Stimulated activated CD4-positive, alpha-beta T cell treated with anti-CD3 and anti-CD28 coated beads, Interleukin-2, amount 100 ng/mL, for 4 hours (primary cell): ENCODE results near the gene SAT2.

Experiments used
- DNase-seq: peaks from one replicate; pipeline ENCODE4 v3.0.0-alpha.2; 2020; ENCODE audit warnings: low read depth

Gene SAT2

DNA sequence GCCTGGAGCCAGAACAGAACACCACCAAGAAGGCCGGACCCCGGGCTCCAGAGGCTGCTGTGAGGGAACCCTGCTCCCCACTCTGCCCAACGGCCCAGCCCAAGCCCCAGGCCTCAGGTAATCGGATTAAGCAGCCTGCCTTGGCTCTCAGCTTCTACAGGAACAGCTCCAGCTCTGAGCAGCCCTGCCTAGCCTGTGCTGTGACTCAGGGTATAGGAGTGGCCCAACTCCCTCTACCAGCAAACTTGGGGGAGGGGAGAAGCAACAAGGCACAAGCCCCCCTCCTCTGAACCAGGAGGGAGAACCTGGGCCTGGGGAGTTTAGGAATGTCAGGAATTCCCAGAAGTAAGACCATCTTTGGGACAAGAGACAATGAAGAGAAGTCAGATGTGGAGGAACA, 36.9 kb downstream of the SAT2 start:
- no peak for DNase-seq

DNA sequence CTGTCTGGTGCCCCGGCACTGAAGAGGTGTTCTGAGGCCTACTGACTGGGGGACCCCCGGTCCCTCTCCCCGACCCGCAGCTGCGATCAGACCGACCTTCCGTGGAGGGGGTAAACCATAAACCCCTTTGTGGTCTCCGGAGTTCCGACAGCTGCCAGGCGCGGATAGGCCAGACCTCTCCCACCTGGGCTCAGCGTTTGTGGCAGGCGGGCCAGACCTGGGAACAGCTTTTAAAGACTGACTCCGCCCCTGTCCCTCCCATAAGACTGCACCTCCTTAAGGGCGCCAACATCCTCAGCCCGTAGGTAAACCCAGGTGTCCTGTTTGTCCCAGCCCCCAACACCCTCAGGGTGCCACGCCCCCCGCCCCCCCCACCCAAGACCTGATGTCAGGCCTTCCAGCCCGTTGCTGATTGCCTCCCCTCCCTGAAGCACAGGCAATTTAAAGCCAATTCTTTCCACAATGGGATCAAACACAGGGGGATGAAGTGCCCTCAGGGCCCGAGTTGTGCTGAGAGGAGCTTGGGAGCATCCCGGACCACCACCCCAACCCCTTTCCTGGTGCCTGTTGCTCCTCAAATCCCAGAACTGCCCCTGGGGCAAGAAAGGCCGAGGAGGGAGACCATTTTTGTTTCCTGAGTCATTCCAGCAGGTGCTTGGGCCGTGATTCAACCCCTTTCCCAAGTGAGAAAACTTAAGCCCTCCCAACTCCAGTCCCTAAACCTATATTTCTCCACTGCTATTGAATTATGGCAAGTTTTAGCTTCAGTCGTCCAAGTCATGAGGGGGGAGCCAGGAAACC, 37.5 kb downstream of the SAT2 start, which contains the start of gene SOX15:
SOX15 (minus strand) TSS at position 204 of the 801 bp plus-strand sequence. CDS start 418 bp downstream, outside the sequence.
- no peak for DNase-seq

DNA sequence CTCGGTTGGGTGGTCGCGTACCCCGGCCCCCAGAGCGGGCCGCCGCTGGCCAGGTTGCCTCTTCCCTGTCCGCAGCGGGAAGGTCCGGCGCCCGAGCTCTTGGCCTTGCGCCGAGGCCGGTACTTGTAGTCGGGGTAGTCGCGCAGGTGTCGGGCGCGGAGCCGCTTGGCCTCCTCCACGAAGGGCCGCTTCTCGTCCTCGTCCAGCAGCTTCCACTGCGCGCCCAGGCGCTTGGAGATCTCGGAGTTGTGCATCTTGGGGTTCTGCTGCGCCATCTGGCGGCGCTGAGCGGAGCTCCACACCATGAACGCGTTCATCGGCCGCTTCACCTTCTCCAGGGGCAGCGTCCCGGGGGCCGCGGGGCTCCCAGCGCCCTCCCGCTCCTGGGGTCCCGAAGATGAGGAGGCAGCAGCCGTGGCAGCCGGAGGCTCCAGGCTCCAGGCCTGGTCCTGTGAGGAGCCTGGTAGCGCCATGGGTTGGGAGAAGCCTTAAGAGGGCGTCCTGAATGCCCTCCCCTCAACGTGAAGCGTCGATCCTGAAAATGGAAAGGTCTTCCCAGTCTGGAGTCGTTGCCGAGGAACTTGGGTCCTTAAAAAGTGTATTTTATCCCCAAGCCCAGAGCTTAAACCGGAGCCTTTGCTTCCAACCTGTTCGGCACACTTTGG, 38.3 kb downstream of the SAT2 start:
- peak; percentile 46 for DNase-seq

DNA sequence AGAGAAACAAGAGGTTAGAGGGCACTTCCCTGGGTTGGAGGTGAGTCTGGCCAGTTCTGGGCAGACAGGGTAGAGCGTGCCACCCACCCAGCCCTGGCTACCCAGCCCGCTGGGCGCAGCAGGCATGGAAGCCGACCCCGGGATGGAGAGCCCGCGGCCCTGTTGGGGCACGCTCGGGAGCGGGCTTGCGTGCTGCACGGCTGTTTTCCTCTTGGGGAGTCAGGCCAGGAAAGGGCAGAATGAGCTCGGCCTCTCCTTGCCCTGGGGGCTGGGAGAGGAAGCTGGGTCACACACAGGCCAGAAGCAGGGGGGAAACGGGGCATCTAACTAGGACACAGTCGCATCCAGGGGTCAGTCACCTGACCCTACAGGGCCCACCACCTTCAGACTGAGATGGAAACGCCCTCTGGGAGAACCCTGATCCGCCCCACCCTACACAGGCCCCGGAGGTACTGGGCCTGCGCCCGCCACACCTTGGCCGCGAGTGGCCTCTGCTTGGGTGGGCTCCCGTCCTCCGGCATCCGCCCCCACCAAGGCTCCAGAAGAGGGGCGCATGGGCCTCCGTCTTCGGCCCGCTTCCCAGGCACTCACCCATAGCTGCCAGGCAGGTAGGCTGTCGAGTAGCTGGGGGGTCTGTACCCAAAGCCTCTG, 38.9 kb downstream of the SAT2 start:
- no peak for DNase-seq

DNA sequence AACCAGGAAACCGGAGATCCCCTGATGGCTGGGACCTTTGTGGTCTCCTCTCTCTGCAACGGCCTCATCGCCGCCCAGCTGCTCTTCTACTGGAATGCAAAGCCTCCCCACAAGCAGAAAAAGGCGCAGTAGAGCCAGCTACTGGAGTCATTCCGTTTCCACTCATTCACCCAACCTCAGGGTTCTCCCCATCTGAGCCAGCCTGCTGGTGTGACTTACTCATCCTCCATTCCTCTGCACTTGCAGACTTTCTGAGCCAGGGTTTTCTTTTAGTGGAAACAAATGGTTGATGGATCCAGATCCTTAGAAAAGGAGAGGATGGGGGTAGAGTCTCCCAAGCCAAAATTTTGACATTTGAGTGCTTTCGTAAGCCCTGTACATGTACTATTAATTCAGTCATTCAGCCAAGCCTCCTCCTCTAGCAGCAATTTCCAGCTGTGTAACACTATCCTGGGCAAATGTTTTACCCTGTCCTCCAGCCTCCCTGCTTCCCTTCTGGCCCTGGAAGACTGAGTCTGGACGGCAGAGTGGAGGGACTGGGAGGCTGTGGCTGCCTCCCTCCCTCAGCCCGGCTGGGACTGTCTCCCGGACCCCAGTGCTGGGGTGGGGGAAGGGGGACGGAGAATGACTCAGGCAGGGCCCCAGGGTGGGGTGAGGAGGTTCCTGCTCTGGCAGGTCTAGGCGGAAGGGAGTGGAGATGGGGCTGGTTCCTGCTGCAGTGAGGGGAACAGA, 40.0 kb downstream of the SAT2 start:
- no peak for DNase-seq

DNA sequence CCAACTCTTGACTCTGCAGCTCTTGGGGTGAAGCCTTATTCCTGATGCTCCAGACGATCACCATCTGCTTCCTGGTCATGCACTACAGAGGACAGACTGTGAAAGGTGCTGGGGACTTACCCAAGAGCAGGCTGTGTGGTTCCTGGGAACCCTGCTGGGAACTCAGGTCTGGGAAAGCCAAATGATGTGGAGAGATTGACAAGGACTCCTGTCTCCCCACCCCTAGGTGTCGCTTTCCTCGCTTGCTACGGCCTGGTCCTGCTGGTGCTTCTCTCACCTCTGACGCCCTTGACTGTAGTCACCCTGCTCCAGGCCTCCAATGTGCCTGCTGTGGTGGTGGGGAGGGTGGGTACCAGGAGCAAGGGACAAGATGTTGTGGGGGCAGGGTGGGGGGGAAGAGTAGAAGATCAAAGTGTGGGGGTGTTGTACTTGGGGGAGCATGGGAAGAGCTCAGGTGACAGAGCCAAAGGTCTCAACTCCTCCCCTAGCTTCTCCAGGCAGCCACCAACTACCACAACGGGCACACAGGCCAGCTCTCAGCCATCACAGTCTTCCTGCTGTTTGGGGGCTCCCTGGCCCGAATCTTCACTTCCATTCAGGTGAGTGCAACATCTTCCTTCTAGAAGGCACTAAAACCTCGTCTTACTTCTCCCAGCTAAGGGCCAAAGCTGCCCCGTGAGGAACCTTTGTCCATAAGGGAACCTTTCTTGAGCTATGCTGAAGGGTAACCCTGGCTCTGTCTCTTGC, 40.8 kb downstream of the SAT2 start:
- DNase-seq = no peak

DNA sequence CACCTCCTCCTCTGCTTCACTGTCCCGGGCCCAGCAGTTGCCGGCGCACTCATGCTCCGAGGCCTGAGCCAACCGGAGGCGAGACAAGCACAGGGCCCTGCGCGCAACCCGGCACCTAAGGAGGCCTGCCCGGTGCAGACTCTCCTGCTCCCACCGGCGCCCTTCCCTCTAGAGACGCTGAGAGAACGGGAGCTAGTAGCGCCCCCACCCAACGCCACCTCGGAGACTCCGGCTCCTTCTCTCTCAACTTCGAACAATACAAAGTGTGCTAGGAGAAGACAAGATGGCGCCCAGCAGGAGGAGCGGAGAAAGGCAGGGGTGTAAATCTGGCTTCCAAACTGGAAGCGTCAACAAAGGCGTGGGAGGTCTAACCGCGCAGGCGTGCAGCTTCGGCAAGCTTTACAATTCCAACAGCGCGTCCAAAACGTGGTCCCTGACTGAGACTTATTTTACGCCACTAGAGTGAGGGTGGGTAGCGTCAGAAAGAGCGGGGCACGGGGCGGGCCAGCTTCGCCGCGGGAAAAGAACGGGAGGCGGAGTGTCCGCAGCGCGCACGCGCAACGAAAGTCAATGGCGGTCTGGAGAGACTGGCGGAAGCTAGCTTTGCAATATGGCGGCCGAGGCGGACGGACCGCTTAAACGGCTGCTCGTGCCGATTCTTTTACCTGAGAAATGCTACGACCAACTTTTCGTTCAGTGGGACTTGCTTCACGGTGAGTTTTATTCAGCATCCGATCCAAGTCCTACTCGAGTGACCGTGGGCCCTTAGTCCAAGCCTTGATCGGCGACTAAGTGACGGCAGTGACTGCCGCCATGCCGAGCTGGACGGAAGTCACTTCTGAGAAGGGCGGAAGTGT, 44.1 kb downstream of the SAT2 start, which contains the start of gene MPDU1:
MPDU1 (plus strand) TSS at position 600 of the 857 bp plus-strand sequence; CDS start at position 611, 11 bp downstream.
- DNase-seq = peak; percentile 91

DNA sequence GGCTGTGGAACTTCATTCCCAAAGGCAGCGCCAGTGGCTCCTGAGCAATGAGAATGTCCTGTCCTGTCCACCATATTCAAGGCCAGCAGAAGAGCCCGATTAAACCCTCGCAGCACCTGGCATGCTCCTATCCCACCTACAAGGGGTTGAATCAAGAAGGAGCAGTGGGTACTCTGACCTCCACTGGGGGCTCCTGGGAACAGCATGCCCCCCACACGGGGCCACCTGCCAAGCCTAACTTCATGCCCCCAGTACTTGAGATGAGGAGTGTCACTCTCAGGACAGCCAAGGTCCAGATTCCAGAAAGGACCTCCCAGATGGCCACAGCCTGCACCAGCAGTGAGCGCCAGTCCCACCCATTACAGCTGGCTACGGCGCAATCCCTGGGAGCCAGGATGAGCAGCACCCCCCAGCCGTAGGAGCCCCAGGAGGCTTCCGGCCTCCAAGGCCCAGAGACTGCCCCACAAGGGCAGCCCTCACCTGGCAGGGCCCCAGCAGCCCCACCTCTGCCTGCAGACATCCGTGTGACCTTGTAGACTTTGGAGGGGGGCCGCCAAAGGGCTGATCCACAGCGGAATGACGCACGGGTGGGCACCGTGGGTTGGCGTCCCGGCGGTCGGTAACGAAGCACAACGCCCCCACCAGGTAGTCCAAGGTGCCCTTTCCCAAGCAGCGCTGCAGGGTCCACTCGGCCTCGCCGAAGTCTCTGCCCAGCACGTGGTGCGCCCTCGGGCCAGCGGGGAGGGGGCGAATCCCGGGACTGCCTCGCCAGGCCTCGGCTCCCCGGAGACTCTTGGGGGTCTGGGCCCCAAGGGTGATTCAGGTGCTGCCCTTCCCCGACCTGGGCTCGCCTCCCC, 45.0 kb downstream of the SAT2 start:
- no peak for DNase-seq

DNA sequence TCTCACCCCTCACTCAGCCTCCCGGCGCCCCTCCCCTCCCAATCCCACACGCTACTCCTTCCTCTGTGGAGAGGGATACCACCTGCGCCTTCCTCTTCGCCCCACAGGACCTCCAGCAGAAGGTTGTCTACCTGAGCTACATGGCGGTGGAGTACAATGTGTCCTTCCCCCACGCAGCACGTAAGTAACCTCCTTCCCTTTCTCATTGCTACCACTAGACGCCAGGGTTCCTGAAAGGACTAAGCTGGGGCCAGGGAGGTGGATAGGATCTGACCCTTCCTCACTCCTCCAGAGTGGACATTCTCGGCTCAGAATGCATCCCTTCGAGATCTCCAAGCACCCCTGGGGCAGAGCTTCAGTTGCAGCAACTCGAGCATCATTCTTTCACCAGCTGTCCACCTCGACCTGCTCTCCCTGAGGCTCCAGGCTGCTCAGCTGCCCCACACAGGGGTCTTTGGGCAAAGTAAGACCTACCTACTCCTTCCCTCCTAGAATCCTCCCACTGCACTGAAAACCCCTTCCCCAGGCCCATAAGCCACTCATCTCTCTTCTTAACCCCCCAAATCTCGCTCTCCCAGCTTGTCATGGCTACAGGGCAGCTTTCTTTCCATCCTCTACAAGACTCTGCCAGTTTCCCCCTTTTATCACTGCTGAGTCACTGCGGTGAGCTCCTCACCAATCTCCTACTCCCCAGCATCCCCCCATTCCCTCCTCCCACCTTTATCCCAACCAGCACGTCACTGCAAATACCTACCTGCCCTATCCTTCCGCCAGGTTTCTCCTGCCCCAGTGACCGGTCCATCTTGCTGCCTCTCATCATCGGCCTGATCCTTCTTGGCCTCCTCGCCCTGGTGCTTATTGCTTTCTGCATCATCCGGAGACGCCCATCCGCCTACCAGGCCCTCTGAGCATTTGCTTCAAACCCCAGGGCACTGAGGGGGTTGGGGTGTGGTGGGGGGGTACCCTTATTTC, 46.7 kb downstream of the SAT2 start:
- DNase-seq = no peak

DNA sequence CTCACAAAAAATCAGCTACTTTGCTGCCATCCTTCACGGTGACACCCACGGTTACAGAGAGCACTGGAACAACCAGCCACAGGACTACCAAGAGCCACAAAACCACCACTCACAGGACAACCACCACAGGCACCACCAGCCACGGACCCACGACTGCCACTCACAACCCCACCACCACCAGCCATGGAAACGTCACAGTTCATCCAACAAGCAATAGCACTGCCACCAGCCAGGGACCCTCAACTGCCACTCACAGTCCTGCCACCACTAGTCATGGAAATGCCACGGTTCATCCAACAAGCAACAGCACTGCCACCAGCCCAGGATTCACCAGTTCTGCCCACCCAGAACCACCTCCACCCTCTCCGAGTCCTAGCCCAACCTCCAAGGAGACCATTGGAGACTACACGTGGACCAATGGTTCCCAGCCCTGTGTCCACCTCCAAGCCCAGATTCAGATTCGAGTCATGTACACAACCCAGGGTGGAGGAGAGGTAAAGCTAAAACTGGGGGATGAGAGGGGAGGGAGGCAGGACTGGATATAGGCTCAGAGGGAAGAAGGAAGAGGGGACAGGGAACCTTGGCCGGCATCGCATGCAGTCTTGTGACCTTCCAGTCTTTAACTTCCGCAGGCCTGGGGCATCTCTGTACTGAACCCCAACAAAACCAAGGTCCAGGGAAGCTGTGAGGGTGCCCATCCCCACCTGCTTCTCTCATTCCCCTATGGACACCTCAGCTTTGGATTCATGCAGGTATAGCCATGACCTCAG, 47.6 kb downstream of the SAT2 start:
- no peak for DNase-seq

DNA sequence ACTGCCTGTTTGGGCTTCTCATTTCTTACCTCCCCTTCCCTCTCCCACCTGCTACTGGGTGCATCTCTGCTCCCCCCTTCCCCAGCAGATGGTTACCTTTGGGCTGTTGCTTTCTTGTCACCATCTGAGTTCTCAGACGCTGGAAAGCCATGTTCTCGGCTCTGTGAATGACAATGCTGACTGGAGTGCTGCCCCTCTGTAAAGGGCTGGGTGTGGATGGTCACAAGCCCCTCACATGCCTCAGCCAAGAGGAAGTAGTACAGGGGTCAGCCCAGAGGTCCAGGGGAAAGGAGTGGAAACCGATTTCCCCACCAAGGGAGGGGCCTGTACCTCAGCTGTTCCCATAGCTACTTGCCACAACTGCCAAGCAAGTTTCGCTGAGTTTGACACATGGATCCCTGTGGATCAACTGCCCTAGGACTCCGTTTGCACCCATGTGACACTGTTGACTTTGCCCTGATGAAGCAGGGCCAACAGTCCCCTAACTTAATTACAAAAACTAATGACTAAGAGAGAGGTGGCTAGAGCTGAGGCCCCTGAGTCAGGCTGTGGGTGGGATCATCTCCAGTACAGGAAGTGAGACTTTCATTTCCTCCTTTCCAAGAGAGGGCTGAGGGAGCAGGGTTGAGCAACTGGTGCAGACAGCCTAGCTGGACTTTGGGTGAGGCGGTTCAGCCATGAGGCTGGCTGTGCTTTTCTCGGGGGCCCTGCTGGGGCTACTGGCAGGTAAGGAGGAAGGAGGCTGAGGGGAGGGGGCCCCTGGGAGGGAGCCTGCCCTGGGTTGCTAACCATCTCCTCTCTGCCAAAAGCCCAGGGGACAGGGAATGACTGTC, 48.4 kb downstream of the SAT2 start, which contains the start of gene CD68:
CD68 (plus strand) TSS at position 638 of the 833 bp plus-strand sequence; CDS start at position 678, 40 bp downstream.
- DNase-seq = peak; percentile 68

DNA sequence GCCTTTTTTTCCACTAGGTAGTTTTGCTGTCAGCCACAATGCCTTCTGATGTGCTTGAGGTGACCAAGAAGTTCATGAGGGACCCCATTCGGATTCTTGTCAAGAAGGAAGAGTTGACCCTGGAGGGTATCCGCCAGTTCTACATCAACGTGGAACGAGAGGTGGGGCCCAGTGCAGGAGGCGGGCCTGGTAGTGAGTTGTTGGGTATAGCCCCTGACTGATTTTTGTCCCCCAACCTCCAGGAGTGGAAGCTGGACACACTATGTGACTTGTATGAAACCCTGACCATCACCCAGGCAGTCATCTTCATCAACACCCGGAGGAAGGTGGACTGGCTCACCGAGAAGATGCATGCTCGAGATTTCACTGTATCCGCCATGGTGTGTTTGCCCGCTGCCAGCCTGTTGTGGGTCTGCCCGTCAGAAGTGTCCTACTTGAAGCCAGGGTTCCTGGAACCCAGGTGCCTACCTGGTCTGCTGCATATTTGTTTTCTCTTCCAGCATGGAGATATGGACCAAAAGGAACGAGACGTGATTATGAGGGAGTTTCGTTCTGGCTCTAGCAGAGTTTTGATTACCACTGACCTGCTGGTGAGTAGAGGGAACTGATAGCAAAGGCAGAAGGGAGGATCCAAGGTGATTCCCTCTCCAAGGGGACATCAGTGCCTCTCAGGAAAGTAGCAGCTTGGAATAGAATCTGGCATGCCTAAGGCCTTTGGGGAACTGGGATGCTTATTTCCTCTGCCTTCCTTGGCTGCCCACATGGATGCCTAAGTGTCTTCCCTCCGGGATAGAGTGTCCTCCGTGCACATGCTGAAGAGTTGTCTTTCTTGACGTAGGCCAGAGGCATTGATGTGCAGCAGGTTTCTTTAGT, 50.1 kb downstream of the SAT2 start:
- DNase-seq = no peak

DNA sequence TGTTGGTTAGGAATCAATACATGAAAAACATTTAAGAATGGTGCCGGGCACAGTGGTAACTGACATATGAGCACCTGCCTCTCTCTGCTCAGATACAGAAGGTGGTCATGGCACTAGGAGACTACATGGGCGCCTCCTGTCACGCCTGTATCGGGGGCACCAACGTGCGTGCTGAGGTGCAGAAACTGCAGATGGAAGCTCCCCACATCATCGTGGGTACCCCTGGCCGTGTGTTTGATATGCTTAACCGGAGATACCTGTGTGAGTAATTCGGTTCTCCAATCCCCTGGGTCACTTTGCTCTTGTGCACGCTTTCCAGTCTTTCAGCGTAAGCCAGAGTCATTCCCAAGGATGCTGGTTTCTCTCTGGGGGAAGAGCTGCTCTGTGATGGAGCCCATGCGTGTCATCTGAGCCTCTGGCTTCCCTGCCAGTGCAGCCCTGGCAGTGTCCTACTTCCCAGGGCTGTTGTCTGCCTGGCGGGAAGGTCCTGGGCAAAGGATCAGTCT, 51.1 kb downstream of the SAT2 start:
- no peak for DNase-seq
